A549 treated with Mapracorat at 1 μM for 4 hours (cell line): Measurements from ENCODE around the gene RPL18. TPM values are rescaled to one million over a fixed set of nuclear protein-coding genes. Genes with fewer than 3 reads are reported as not detected.

ENCODE experiments used
- total RNA-seq: library from RNA; stranded (reverse); fragments of 200-300 nt; extraction: Qiagen RNA extraction; gene quantifications from 5 replicates; pipeline ENCODE4 v1.2.3, GENCODE V29; 2022

The RPL18 gene
- total RNA-seq, result 3,098 to 3,568 TPM (median 3,229 TPM) in 5 replicates

DNA sequence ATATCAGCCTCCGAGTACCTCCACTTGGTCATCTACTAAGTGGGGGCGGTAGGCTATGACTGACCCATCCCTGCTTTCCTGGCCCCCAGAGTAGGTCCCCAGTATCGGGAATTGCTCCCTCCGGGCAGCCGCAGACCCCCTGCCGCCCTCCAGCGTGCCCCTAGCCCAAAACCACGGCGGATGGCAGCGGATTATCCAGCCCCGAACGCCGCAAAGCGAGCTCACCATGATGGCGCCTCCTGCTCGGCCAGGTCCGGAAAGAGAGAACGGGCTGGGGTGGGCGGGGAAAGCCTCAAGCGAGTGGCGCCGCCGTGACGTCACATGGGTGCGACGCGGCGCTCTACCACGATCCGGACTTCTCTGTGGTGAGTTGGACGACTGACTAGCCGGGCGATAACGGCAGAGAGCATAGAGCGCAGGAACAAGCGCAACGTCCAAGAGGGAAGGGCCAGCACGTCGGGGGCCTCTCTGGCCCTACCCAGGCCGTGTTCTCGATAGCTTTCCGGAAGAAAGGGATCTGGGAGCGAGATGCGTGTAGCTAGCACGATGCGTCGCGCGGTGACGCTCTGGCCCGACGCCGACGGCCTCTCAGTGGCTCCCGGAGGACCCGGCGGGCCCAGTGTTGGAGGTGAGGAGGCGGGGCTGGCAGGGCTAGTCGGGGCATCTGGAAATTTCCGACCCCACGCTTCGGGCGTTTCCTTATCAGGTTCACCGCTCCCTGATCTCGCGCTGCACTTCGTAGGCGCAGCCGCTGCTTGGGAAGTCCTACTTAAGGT lies at the start of gene RPL18, which contains the start of gene SPHK2:
TSS of gene RPL18 (minus strand) at position 263 of the 776 bp plus-strand sequence. CDS start at position 228, 35 bp downstream.
TSS of gene SPHK2 (plus strand) at position 591 of the 776 bp plus-strand sequence. CDS start 1,009 bp downstream, outside the sequence.

DNA sequence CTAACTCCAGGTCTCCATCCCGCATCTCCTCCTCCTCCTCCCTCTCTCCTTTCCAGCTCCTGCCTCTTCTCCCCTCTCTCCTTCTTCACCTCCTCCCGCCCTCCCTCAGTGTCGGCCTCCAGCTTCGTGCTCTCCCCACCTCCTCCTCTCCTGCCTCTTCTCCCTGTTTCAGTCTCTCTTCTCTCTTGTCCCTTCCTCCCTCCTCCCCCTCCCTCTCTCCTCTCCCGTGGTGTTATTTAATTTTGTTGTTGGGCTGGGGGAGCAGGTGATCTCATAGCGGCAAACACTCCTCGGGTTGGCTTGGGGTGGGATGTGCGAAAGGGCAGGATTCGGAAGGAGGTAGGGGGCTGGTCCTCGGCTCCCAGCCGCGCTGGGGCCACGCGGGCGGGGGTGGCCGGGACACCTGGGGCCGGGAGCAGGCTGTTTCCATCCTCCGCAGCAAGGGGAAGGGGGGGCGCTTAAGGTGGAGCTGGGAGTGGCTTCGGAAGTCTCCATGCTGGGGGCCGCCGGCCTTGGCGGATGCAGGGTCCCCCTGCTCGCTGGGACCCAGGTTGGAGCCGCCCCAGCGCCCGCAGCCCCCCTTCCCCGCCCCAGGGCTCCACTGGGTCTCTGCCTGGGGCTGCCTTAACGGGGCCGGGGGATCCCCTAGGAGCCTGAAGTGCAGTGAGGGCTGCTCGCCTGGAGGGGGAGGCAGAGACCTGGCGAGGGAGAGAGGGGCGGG lies 27.2 kb upstream of the RPL18 start, which contains the start of gene CA11:
TSS of gene CA11 (minus strand) at position 187 of the 721 bp plus-strand sequence. CDS start 555 bp downstream, outside the sequence.

DNA sequence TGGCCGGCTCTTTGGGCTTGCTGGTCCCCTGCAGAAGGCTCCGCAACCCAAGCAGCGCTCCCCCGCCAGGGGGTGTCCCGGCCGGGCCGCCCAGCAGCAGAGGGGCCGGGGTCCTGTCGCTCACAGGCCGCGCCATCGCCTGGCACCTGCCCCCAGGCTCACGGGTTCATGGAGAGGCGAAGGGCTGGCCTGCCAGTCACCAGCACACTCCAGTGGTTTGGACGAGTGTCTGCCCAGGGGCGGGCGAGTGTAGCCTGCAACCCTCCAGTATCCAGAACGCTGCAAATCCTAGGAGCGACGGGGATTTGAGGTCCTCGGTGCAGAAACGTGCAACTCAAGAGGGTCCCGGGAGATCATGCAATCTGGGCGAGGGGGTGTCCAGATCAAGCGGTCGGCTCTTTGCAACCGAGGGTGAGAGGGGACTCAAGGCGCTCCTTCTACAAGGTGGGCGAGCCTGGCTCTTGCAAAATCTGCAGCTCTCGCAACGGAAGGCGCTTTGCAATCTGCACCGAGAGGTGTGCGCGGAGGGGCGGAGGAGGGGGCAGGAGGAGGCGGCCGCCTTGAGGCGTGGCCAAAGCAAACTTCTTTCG lies 18.0 kb upstream of the RPL18 start, which contains the start of gene DBP:
TSS of gene DBP (minus strand) at position 521 of the 590 bp plus-strand sequence. CDS start at position 136, 385 bp downstream.

DNA sequence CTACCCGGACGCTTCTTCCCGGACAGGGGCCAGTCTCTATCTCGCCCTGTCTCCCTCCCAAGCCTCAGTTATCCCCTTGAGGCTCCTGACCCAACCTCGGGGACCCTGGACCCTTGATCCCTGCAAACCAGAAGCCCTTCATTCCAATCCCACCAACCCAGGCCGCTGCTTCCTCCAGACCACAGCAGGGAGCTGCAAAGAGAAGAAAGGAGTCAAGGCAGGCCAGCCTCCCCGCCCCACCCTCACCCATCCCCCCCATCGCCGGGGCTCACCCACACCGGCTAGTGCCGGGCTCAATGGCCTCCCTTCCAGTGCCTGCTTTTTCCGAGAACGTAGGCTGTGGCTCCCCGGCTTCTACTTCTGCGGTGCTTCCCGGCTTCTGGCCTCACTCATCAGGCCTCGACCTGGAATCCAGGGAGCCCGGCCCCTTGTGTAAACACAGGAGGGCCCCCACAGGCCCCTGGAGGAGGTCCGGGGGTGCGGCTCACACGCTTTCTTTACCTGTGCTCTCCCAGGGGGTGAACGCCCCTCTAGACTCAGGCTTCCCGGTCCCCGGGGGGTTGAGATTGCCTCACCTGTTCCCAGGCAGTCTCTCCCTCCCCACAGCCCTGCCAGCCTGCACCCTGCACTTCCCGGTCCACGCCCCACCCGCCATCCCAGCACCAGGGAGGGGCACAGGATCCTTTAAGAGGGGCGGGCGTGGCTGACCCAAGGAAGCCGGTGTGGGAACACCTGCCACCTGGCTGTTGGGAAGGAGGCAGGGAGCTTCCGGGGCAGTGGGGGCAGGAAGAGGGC lies 4.3 kb downstream of the RPL18 start, which contains the start of gene FAM83E:
TSS of gene FAM83E (minus strand) at position 641 of the 795 bp plus-strand sequence. CDS start 1,704 bp downstream, outside the sequence.

DNA sequence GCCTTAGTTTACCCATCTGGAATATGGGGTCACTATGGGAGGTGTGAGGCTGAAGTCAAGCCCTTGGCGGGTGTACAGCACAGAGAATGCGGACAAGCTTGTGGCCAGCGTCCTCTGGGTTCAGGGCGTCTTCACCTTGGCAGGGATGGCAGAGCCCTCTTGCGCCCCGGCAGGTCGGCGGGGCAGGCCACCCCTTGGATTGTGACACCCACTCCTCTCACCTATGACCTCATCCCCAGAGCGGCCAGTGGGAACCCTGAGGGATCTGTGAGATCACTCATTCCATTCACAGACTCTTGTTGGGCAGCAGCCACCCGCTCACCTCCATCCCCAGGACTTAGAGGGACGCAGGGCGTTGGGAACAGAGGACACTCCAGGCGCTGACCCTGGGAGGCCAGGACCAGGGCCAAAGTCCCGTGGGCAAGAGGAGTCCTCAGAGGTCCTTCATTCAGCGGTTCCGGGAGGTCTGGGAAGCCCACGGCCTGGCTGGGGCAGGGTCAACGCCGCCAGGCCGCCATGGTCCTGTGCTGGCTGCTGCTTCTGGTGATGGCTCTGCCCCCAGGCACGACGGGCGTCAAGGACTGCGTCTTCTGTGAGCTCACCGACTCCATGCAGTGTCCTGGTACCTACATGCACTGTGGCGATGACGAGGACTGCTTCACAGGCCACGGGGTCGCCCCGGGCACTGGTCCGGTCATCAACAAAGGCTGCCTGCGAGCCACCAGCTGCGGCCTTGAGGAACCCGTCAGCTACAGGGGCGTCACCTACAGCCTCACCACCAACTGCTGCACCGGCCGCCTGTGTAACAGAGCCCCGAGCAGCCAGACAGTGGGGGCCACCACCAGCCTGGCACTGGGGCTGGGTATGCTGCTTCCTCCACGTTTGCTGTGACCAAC lies 12.3 kb downstream of the RPL18 start, which contains the start of gene SPACA4:
TSS of gene SPACA4 (plus strand) at position 280 of the 896 bp plus-strand sequence. CDS start at position 517, 237 bp downstream.

Other genes with a start within 250 kb of the RPL18 start
- gene KDELR1, start 227.6 kb downstream of the RPL18 start, total RNA-seq, result 356 to 429 TPM (median 400 TPM) in 5 replicates
- gene GRIN2D, start 225.5 kb downstream of the RPL18 start, total RNA-seq, result 5.5 to 9.7 TPM (median 8.9 TPM) in 5 replicates
- 97.2 to 126 TPM (median 111 TPM) in 5 replicates for gene GRWD1, start 173.2 kb downstream of the RPL18 start, total RNA-seq
- gene KCNJ14, start 163.6 kb downstream of the RPL18 start, total RNA-seq, result 0.77 to 2.1 TPM (median 1.1 TPM) in 5 replicates
- gene CYTH2, start 149.8 kb downstream of the RPL18 start, total RNA-seq, result 55.3 to 69.3 TPM (median 62.3 TPM) in 5 replicates
- 2.1 to 5.4 TPM (median 4.9 TPM) in 5 replicates for gene LMTK3, start 107.3 kb downstream of the RPL18 start, total RNA-seq
- gene SULT2B1, start 67.0 kb downstream of the RPL18 start, total RNA-seq, result 14.1 to 18.6 TPM (median 16.0 TPM) in 5 replicates
- gene SPACA4, start 12.4 kb downstream of the RPL18 start, total RNA-seq, result not detected in 5 replicates
- gene FAM83E, start 4.1 kb downstream of the RPL18 start, total RNA-seq, result 0.14 to 0.42 TPM (median 0.22 TPM) in 5 replicates
- gene SPHK2, start 328 bp upstream of the RPL18 start, total RNA-seq, result 10.0 to 16.5 TPM (median 13.6 TPM) in 5 replicates
- gene DBP, start 18.2 kb upstream of the RPL18 start, total RNA-seq, result 1.0 to 2.9 TPM (median 2.5 TPM) in 5 replicates
- 7.9 to 13.4 TPM (median 9.7 TPM) in 5 replicates for gene CA11, start 27.0 kb upstream of the RPL18 start, total RNA-seq
- 0.07 to 0.19 TPM (median 0.10 TPM) in 4 of 5 replicates, not detected in the other for gene NTN5, start 53.8 kb upstream of the RPL18 start, total RNA-seq
- gene FUT2, start 76.8 kb upstream of the RPL18 start, total RNA-seq, result not detected in 5 replicates
- 0.18 to 0.42 TPM (median 0.34 TPM) in 5 replicates for gene MAMSTR, start 100.5 kb upstream of the RPL18 start, total RNA-seq
- gene RASIP1, start 121.4 kb upstream of the RPL18 start, total RNA-seq, result 0.43 to 0.82 TPM (median 0.59 TPM) in 5 replicates
- not detected in 5 replicates for gene IZUMO1, start 127.7 kb upstream of the RPL18 start, total RNA-seq
- gene FUT1, start 133.5 kb upstream of the RPL18 start, total RNA-seq, result 0.04 to 0.10 TPM (median 0.05 TPM) in 5 replicates
- gene FGF21, start 136.3 kb upstream of the RPL18 start, total RNA-seq, result not detected in 5 replicates
- 51.8 to 64.0 TPM (median 60.0 TPM) in 5 replicates for gene BCAT2, start 191.9 kb upstream of the RPL18 start, total RNA-seq
- gene HSD17B14, start 217.3 kb upstream of the RPL18 start, total RNA-seq, result 12.3 to 15.1 TPM (median 12.8 TPM) in 5 replicates
- 1.2 to 2.0 TPM (median 1.8 TPM) in 5 replicates for gene PLEKHA4, start 249.4 kb upstream of the RPL18 start, total RNA-seq